Heart right ventricle (tissue), 16 donors: ENCODE data around the gene TSPAN16. TPM values are rescaled to one million over a fixed set of nuclear protein-coding genes. Genes with fewer than 3 reads are reported as not detected.
"Not testable (repeated sequence)": the region's sequence is repeated elsewhere in the genome, so short reads cannot be mapped to it uniquely, and the experiment has no call there.

Source experiments
- ATAC-seq, 8 donors: fragments of 200-7000 bp; cut with Tn5 transposase; one replicate each; pipeline ENCODE4 v1.9.1; 2020; ENCODE audit warnings: mild to moderate bottlenecking in 8 of 8, moderate library complexity in 8 of 8, moderate number of reproducible peaks in 1 of 8
- DNase-seq, 2 donors: peaks; one replicate each; pipeline ENCODE4 v3.0.0-alpha.2; 2020
- H3K27ac ChIP-seq, 10 donors: fragments of 200-600 bp; sonication (generic) in 2 of 10; one replicate each; pipeline versions ENCODE4 v1.5.0 to v1.8.0; 2020 to 2022; ENCODE audit warnings: mild to moderate bottlenecking in 3 of 10
- H3K27me3 ChIP-seq, 7 donors: fragments of 200-600 bp; one replicate each; pipeline ENCODE4 v1.8.0; 2021 to 2022; ENCODE audit warnings: mild to moderate bottlenecking in 2 of 7
- H3K36me3 ChIP-seq, 9 donors: fragments of 200-600 bp; sonication (generic) in 1 of 9; one replicate each; pipeline versions ENCODE4 v1.5.0 to v1.8.0; 2020 to 2022; ENCODE audit warnings: mild to moderate bottlenecking in 2 of 9
- H3K4me1 ChIP-seq, 9 donors: fragments of 200-600 bp; sonication (generic) in 1 of 9; one replicate each; pipeline versions ENCODE4 v1.5.0 to v1.8.0; 2020 to 2022; ENCODE audit warnings: mild to moderate bottlenecking in 4 of 9
- H3K4me3 ChIP-seq, 10 donors: fragments of 200-600 bp; sonication (generic) in 2 of 10; one replicate each; pipeline versions ENCODE4 v1.5.0 to v1.8.0; 2020 to 2022; ENCODE audit warnings: mild to moderate bottlenecking in 7 of 10, moderate library complexity in 2 of 10
- H3K9me3 ChIP-seq, 11 donors: fragments of 200-600 bp in 10 of 11; sonication (generic) in 2 of 11; one replicate each; pipeline versions ENCODE4 v1.5.0 to v1.8.0; 2013 to 2022; ENCODE audit warnings: mild to moderate bottlenecking in 2 of 11, control low read depth in 1 of 11, moderate library complexity in 1 of 11
- CTCF ChIP-seq, 9 donors: fragments of 200-600 bp; sonication (generic) in 2 of 9; IDR thresholded peaks; one replicate each; pipeline versions ENCODE4 v1.5.0 to v1.8.0; 2021 to 2022; ENCODE audit warnings: antibody characterized with exemption in 9 of 9, mild to moderate bottlenecking in 5 of 9, moderate library complexity in 1 of 9
- WGBS, 2 donors: extraction: QIAGEN DNeasy Blood & Tissue Kit; methylation state at CpG; one replicate each; pipeline ENCODE4 v1.1.7; 2013; ENCODE audit warnings: inconsistent platforms in 1 of 2; 5-methylcytosine and 5-hydroxymethylcytosine counted together
- intact Hi-C, 10 donors: fragments of 100-400 bp; cut with DNase I; formaldehyde crosslinking; loops; one replicate each; pipeline versions ENCODE4 v1.11.1 to v1.14.2; 2022
- polyA plus RNA-seq, 2 donors: library from polyadenylated mRNA; stranded (reverse); fragments of 200-250 nt; gene quantifications; one replicate each; pipeline ENCODE4 v1.2.3, GENCODE V29; 2013
- total RNA-seq, 10 donors: library from RNA; stranded (reverse); fragmentation: NEBNext Ultra II Directional in 3 of 10; extraction: Animal tissue kit (Norgen Biotek cat#: 25700) in 3 of 10; gene quantifications; one replicate each; pipeline versions ENCODE4 v1.2.1 to v1.2.4, GENCODE V29; 2021 to 2023
- donor health status: Arrhythmogenic right ventricular cardiomyopathy.
- donor health status: ischemic (EF 13 %, LVEDD 7.1; RV severe dilation, severe dysfunction).
- donor health status: healthy with polysubstance abuse.
- donor health status: DM: no; HTN: yes; CAD: no.
- donor health status: DM: no; HTN: no; CAD: no.
- donor health status: ischemic (EF 25% LVEDD 6.9; RV normal size, moderate dysfunction).
- donor health status: ischemic (EF 25% LVEDD 5.7; RV mildly dilated, moderate dysfunction).
- donor health status: healthy.
- donor health status: DM: yes; HTN: yes; CAD: no.
- donor health status: Ischemic cardiomyopathy.
- donor health status: ischemic (EF 35%, LVEDD 5.7; RV mildly dilated, moderate dysfunction).
- donor health status: nonischemic (EF 11% LVEDD 7.7; RV severe dilation, severe dysfunction).
- donor health status: DM: yes; HTN: yes; CAD: no.
- donor health status: PGD.
- donor health status: ischemic (EF 29% LVEDD 5.4; RV normal size, mild dysfunction).
- donor health status: nonischemic (EF 23%, LVEDD 6.1; RV moderate dilation, normal function).

The TSPAN16 gene
- total and polyA plus RNA-seq, 12 donors: not detected

DNA sequence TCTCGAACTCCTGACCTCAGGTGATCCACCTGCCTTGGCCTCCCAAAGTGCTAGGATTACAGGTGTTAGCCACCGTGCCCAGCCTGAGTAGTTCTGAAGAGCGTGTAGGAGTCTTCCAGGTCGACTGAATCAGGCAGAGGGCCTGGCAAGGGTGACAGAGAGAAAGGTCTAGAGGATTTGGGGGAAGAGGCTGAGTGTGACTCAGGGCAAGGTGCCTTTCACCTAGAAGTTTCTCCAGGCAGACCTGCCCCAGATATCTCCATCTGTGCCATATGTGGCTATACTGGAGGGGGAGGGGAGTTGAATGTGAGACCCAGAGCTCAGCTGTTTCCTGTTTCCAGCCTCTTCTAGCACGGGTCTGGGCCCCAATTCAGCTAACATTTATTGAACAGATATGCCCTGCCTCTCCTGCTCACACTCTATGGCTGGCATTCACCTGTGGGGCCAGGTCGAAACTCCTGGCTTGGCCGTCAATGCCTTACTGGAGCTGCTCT is 51.6 kb downstream of the TSPAN16 start:
- H3K4me3 ChIP-seq: no peak overlapping the region
- WGBS, 2 donors: 81 to 82% methylated on average over 7 of the region's 7 CpGs
- no peaks in the 10 kb centered on the region for H3K27me3 ChIP-seq
- peaks cover 0 to 10% (median 0%) of the 10 kb centered on the region in 9 donors for H3K36me3 ChIP-seq
- no peak for TF ChIP-seq CTCF (IDR thresholded peaks at IDR 0.05)
- no peak for ATAC-seq
- peaks cover 6 to 32% (median 25%) of the 10 kb centered on the region in 9 donors for H3K4me1 ChIP-seq
- intact Hi-C loops: loop anchor here in 2 of 10 donors (10.0 kb wide), 2 partner anchors 53 to 213 kb away; partner anchors contain the start of gene TSPAN16 (in 1 of the 2)
- peaks cover 0 to 12% (median 0%) of the 10 kb centered on the region in 11 donors for H3K9me3 ChIP-seq
- no peak for DNase-seq
- H3K27ac ChIP-seq: peak overlapping the region in 3 of 10 donors; percentile 72 to 80 (median 77)

- H3K4me1 ChIP-seq: peaks cover 6 to 24% (median 19%) of the 10 kb centered on the region in 9 donors
- no peaks in the 10 kb centered on the region for H3K27me3 ChIP-seq
- H3K4me3 ChIP-seq: no peak overlapping the region
- H3K36me3 ChIP-seq: no peaks in the 10 kb centered on the region
- intact Hi-C loops: loop anchor here in 2 of 10 donors (10.0 kb wide), 2 partner anchors 54 to 214 kb away; partner anchors contain the start of gene TSPAN16 (in 1 of the 2)
- DNase-seq (no peak), ATAC-seq (no peak)
- H3K27ac ChIP-seq: no peak overlapping the region
- WGBS, 2 donors: 89 to 91% methylated on average over 4 of the region's 4 CpGs
- H3K9me3 ChIP-seq: peaks cover 0 to 12% (median 0%) of the 10 kb centered on the region in 11 donors
- TF ChIP-seq CTCF (IDR thresholded peaks at IDR 0.05): no peak
These were observed 53.2 kb downstream of the TSPAN16 start for GRCh38 chr19:11349171-11349570.

DNA sequence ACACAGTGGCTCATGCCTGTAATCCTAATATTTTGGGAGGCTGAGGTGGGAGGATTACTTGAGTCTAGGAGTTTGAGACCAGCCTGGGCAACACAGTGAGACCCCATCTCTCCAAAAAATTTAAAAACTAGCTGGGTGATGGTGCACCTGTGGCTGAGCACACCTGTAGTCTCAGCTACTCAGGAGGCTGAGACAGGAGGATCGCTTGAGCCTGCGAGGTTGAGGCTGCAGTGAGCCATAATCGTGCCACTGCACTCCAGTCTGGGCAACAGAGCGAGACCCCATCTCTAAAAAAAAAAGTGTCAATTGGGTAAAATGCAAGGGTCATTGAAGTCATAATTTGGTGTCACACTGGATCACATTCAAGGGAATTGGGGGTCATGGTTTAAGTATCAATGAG is 58.1 kb downstream of the TSPAN16 start:
- not testable (repeated sequence) for ATAC-seq, DNase-seq, H3K36me3 ChIP-seq, H3K9me3 ChIP-seq, H3K27ac ChIP-seq, H3K27me3 ChIP-seq, H3K4me3 ChIP-seq
- intact Hi-C loops: loop anchor here in 1 of 10 donors (10.0 kb wide), 1 partner anchor 59 kb away; the partner anchor contains the start of gene TSPAN16
- peaks cover 0 to 16% (median 6%) of the 10 kb centered on the region in 9 donors for H3K4me1 ChIP-seq
- 96 to 98% methylated on average over 4 of the region's 4 CpGs for WGBS, 2 donors

GRCh38 chr19:11355160-11356073 is 59.5 kb downstream of the TSPAN16 start, which contains the start of gene PLPPR2:
Gene PLPPR2 (plus strand): TSS chr19:11355432. CDS start chr19:11357674, 2,242 bp downstream.
- no peak for TF ChIP-seq CTCF (IDR thresholded peaks at IDR 0.05)
- Histone ChIP-seq H3K36me3 (peaks cover 0 to 22% (median 0%) of the 10 kb centered on the region in 9 donors), H3K4me3 (peak within 1 kb of the TSS; percentile 51 to 71 (median 64)), H3K4me1 (peaks cover 0 to 16% (median 6%) of the 10 kb centered on the region in 9 donors), H3K27me3 (no peaks in the 10 kb centered on the region), H3K9me3 (no peaks in the 10 kb centered on the region), H3K27ac (peak within 1 kb of the TSS in 9 of 10 donors; percentile 30 to 86 (median 63))
- 5 to 7% methylated on average over 56 to 62 of the region's 62 CpGs for WGBS, 2 donors
- peak; percentile 93 to 95 for DNase-seq
- ATAC-seq: peak; percentile 92 to 97 (median 94)
- intact Hi-C loops: loop anchor here in 1 of 10 donors (10.0 kb wide), 1 partner anchor 61 kb away; the partner anchor contains the start of gene TSPAN16
